K562 (cell line): Measurements from ENCODE around the gene RAB31. TPM values are rescaled to one million over a fixed set of nuclear protein-coding genes. Genes with fewer than 3 reads are reported as not detected.

Source experiments
- BACH1 ChIP-seq: fragments of 200-800 bp; sonication (Bioruptor generic); IDR thresholded peaks from 2 replicates; pipeline ENCODE4 v1.6.1; 2016; ENCODE audit warnings: missing genetic modification characterization, missing compliant biosample characterization
- ETV6 ChIP-seq, 3 experiments: fragments of 150-350 bp in 1 of 3; sonication (generic) in 1 of 3; formaldehyde crosslinking in 1 of 3; IDR thresholded peaks; 2 replicates each; pipeline versions ENCODE4 v1.6.1 to v1.8.0; 2014 to 2022; ENCODE audit warnings: borderline replicate concordance in 2 of 3, low read depth in 2 of 3, antibody characterized with exemption in 1 of 3, low read length in 1 of 3, mild to moderate bottlenecking in 1 of 3, missing genetic modification reagents in 1 of 3
- EZH2 ChIP-seq: IDR thresholded peaks from 2 replicates; pipeline ENCODE4 v1.6.1; 2012; ENCODE audit warnings: low read depth, mild to moderate bottlenecking, inconsistent platforms, low read length, borderline replicate concordance
- HNRNPLL ChIP-seq: fragments of 200-400 bp; formaldehyde crosslinking; IDR thresholded peaks from 2 replicates; pipeline ENCODE4 v1.6.1; 2017; ENCODE audit warnings: low read length, low read depth, mild to moderate bottlenecking; ENCODE audit not compliant: poor library complexity, severe bottlenecking
- LEF1 ChIP-seq: fragments of 450-650 bp; IDR thresholded peaks from 2 replicates; pipeline ENCODE4 v1.6.1; 2016; ENCODE audit warnings: mild to moderate bottlenecking
- NUFIP1 ChIP-seq: fragments of 450-650 bp; IDR thresholded peaks from 2 replicates; pipeline ENCODE4 v1.6.1; 2018; ENCODE audit not compliant: partially characterized antibody
- PPARD ChIP-seq: fragments of 250-450 bp; sonication (Bioruptor Pico); IDR thresholded peaks from 2 replicates; pipeline ENCODE4 v1.8.0; 2022; ENCODE audit warnings: inconsistent platforms, mild to moderate bottlenecking, moderate library complexity
- SLC30A9 ChIP-seq: fragments of 250-450 bp; sonication (Bioruptor Pico); IDR thresholded peaks from 2 replicates; pipeline ENCODE4 v1.8.0; 2022; ENCODE audit warnings: mild to moderate bottlenecking, moderate library complexity
- TEAD4 ChIP-seq, 2 experiments: sonication (generic) in 1 of 2; formaldehyde crosslinking in 1 of 2; IDR thresholded peaks; 2 replicates each; pipeline versions ENCODE4 v1.6.1 to v1.8.0; 2012 to 2022; ENCODE audit warnings: borderline replicate concordance in 1 of 2, inconsistent platforms in 1 of 2, low read length in 1 of 2, mild to moderate bottlenecking in 1 of 2, missing genetic modification reagents in 1 of 2
- ZNF239 ChIP-seq: fragments of 250-450 bp; sonication (Bioruptor Pico); IDR thresholded peaks from 2 replicates; pipeline ENCODE4 v1.4.0; 2020; ENCODE audit warnings: mild to moderate bottlenecking
- ZNF384 ChIP-seq: IDR thresholded peaks from 2 replicates; pipeline ENCODE4 v1.6.1; 2012; ENCODE audit warnings: low read depth, low read length, improper control_type of control experiment
- ZNF444 ChIP-seq: fragments of 250-450 bp; sonication (Bioruptor Pico); IDR thresholded peaks from 2 replicates; pipeline ENCODE4 v1.4.0; 2020; ENCODE audit warnings: mild to moderate bottlenecking, moderate library complexity
- ZNF76 ChIP-seq: fragments of 250-450 bp; sonication (Bioruptor Pico); IDR thresholded peaks from 2 replicates; pipeline ENCODE4 v1.4.0; 2020; ENCODE audit warnings: mild to moderate bottlenecking, moderate library complexity, borderline replicate concordance
- polyA plus RNA-seq, 8 experiments: library from polyadenylated mRNA; depleted of rRNA in 4 of 8; stranded (reverse) in 5 of 8; unstranded in 3 of 8; fragments of >200 nt; fragmentation: Nextera tagmentation in 2 of 8; fragmentation: Illumina TruSeq in 1 of 8; extraction: Ambion mirVana in 2 of 8; extraction: Trizol in 1 of 8; gene quantifications; 2 replicates each; pipeline versions ENCODE4 v1.2.1 to v1.2.3, GENCODE V29; 2011 to 2014; ENCODE audit warnings: inconsistent platforms in 1 of 8, missing spikeins in 1 of 8
- total RNA-seq, 7 experiments: library from RNA; depleted of rRNA in 6 of 7; stranded (reverse); fragments of >200 nt in 6 of 7; fragmentation: Illumina TruSeq in 2 of 7; extraction: Trizol in 2 of 7; gene quantifications; 2 replicates each; pipeline versions ENCODE4 v1.2.1 to v1.2.3, GENCODE V29; 2011 to 2021; ENCODE audit warnings: low replicate concordance in 1 of 7
- TF ChIP-seq, protein P1 (sequence below): fragments of 250-450 bp; sonication (Bioruptor Pico); IDR thresholded peaks from 2 replicates; pipeline ENCODE4 v1.5.0; 2022; ENCODE audit warnings: mild to moderate bottlenecking
- TF ChIP-seq, protein P2 (sequence below): sonication (generic); formaldehyde crosslinking; IDR thresholded peaks from 2 replicates; pipeline ENCODE4 v1.8.1; 2023; ENCODE audit warnings: mild to moderate bottlenecking, missing genetic modification reagents
- TF ChIP-seq, protein P3 (sequence below): fragments of 450-650 bp; IDR thresholded peaks from 2 replicates; pipeline ENCODE4 v1.6.1; 2016; ENCODE audit warnings: antibody characterized with exemption
- TF ChIP-seq, protein P4 (sequence below): fragments of 250-450 bp; sonication (Bioruptor Pico); IDR thresholded peaks from 2 replicates; pipeline ENCODE4 v1.8.0; 2021; ENCODE audit warnings: mild to moderate bottlenecking, moderate library complexity

Gene RAB31
- total and polyA plus RNA-seq, 9 of the 15 experiments (the other 6 are each of a cell fraction or from before 2014, with no cell fraction given), result 20.7 to 70.4 (median 41.3) TPM

DNA sequence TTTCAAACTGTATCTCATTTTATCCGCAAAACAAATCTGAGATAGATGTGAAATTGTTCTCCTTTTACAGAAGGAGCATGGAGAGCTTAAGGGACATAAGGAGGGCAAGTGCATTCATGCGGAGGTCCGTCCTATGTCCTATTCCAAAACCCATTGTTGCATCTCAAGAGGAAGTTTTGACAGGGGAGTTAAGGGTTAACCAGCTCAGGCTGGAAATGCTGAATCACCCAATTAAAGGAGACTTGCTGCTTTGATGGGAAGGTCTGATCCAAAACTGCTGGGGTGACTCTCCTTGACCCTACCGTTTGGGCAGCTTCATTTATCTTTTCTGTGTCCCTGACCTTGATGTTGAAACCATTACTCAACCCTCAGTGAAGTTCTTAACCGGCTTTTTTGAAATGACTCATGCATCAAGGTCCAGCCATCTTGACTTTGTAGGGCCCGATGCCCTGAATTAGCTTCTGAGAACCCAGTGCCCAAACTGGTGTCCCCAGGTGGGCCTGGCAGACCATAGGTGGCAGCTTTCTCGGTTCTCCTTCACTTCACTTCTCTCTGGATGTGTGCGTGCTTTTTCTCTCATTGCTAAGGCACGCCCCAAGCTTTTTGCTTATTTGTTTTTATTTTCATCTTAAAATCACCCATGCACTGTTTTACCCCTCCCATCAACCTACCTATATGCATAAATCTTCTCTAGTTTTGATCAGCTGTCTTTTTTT lies 161.8 kb downstream of the RAB31 start (continued):
- TF ChIP-seq HNRNPLL, result no peak
- no peak for TF ChIP-seq PPARD (CRISPR knock-in tag)
- TF ChIP-seq NUFIP1, result no peak
- peak; percentile 3; the same call in 1 of the 2 replicates for TF ChIP-seq ZNF444 (CRISPR knock-in tag)
- TF ChIP-seq ETV6 (IDR thresholded peaks at IDR 0.05; ENCODE audit: borderline replicate concordance in 1 of 2, low read depth in 2 of 2, low read length in 1 of 2), result no peak
- TF ChIP-seq ETV6 (CRISPR knock-in tag; IDR thresholded peaks at IDR 0.05; ENCODE audit: borderline replicate concordance), result no peak
- peak; percentile 98 for TF ChIP-seq BACH1 (tag)
- TF ChIP-seq, protein P1, sequence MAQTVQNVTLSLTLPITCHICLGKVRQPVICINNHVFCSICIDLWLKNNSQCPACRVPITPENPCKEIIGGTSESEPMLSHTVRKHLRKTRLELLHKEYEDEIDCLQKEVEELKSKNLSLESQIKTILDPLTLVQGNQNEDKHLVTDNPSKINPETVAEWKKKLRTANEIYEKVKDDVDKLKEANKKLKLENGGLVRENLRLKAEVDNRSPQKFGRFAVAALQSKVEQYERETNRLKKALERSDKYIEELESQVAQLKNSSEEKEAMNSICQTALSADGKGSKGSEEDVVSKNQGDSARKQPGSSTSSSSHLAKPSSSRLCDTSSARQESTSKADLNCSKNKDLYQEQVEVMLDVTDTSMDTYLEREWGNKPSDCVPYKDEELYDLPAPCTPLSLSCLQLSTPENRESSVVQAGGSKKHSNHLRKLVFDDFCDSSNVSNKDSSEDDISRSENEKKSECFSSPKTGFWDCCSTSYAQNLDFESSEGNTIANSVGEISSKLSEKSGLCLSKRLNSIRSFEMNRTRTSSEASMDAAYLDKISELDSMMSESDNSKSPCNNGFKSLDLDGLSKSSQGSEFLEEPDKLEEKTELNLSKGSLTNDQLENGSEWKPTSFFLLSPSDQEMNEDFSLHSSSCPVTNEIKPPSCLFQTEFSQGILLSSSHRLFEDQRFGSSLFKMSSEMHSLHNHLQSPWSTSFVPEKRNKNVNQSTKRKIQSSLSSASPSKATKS, result no peak
- no peak for TF ChIP-seq LEF1
- TF ChIP-seq TEAD4 (IDR thresholded peaks at IDR 0.05; ENCODE audit: low read length), result peak; percentile 72
- TF ChIP-seq TEAD4 (CRISPR knock-in tag; IDR thresholded peaks at IDR 0.05; ENCODE audit: borderline replicate concordance), result no peak
- TF ChIP-seq, protein P2, sequence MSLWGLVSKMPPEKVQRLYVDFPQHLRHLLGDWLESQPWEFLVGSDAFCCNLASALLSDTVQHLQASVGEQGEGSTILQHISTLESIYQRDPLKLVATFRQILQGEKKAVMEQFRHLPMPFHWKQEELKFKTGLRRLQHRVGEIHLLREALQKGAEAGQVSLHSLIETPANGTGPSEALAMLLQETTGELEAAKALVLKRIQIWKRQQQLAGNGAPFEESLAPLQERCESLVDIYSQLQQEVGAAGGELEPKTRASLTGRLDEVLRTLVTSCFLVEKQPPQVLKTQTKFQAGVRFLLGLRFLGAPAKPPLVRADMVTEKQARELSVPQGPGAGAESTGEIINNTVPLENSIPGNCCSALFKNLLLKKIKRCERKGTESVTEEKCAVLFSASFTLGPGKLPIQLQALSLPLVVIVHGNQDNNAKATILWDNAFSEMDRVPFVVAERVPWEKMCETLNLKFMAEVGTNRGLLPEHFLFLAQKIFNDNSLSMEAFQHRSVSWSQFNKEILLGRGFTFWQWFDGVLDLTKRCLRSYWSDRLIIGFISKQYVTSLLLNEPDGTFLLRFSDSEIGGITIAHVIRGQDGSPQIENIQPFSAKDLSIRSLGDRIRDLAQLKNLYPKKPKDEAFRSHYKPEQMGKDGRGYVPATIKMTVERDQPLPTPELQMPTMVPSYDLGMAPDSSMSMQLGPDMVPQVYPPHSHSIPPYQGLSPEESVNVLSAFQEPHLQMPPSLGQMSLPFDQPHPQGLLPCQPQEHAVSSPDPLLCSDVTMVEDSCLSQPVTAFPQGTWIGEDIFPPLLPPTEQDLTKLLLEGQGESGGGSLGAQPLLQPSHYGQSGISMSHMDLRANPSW (CRISPR knock-in tag), result no peak
- no peak for TF ChIP-seq SLC30A9 (CRISPR knock-in tag)
- TF ChIP-seq, protein P3, sequence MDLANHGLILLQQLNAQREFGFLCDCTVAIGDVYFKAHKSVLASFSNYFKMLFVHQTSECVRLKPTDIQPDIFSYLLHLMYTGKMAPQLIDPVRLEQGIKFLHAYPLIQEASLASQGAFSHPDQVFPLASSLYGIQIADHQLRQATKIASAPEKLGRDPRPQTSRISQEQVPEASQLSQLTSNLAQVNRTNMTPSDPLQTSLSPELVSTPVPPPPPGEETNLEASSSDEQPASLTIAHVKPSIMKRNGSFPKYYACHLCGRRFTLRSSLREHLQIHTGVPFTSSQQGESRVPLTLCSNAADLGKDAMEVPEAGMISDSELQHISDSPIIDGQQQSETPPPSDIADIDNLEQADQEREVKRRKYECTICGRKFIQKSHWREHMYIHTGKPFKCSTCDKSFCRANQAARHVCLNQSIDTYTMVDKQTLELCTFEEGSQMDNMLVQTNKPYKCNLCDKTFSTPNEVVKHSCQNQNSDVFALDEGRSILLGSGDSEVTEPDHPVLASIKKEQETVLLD, result peak; percentile 83; the same call in 1 of the 2 replicates
- TF ChIP-seq ZNF76 (CRISPR knock-in tag), result no peak
- no peak for TF ChIP-seq ZNF384
- peak; percentile 59; the same call in 1 of the 2 replicates for TF ChIP-seq ZNF239 (CRISPR knock-in tag)
- TF ChIP-seq EZH2, result no peak
- TF ChIP-seq, protein P4, sequence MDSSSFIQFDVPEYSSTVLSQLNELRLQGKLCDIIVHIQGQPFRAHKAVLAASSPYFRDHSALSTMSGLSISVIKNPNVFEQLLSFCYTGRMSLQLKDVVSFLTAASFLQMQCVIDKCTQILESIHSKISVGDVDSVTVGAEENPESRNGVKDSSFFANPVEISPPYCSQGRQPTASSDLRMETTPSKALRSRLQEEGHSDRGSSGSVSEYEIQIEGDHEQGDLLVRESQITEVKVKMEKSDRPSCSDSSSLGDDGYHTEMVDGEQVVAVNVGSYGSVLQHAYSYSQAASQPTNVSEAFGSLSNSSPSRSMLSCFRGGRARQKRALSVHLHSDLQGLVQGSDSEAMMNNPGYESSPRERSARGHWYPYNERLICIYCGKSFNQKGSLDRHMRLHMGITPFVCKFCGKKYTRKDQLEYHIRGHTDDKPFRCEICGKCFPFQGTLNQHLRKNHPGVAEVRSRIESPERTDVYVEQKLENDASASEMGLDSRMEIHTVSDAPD (CRISPR knock-in tag), result no peak
